GM19452 (cell line): ENCODE measurements around the gene RAB26.

ENCODE experiments used
- ATAC-seq: cut with Tn5 transposase; IDR thresholded peaks from one replicate; pipeline ENCODE4 v1.9.1; 2021; ENCODE audit not compliant: unreplicated experiment

Gene RAB26

GRCh38 chr16:2142942-2143877, 5.2 kb upstream of the RAB26 start:
- no peak for ATAC-seq

- ATAC-seq: no peak
Observed at GRCh38 chr16:2143878-2144485, 4.4 kb upstream of the RAB26 start.

- no peak for ATAC-seq
Observed at GRCh38 chr16:2145843-2146242, 2.6 kb upstream of the RAB26 start.

- ATAC-seq: no peak
Observed at GRCh38 chr16:2147378-2147777, 1.0 kb upstream of the RAB26 start.

GRCh38 chr16:2148714-2149629, 547 bp downstream of the RAB26 start:
- no peak for ATAC-seq

GRCh38 chr16:2149630-2150417, 1.4 kb downstream of the RAB26 start:
- no peak for ATAC-seq

- no peak for ATAC-seq
Observed at GRCh38 chr16:2150418-2151187, 2.2 kb downstream of the RAB26 start.

GRCh38 chr16:2151188-2152091, 3.0 kb downstream of the RAB26 start:
- no peak for ATAC-seq

- ATAC-seq: no peak
Observed at GRCh38 chr16:2152695-2153506, 4.5 kb downstream of the RAB26 start.

GRCh38 chr16:2154533-2155090, 6.2 kb downstream of the RAB26 start:
- ATAC-seq: no peak

- ATAC-seq: peak; percentile 84
Observed at GRCh38 chr16:2155091-2155950, 6.9 kb downstream of the RAB26 start, which contains the start of gene TRAF7. TRAF7 (plus strand) TSS chr16:2155782; CDS start chr16:2163921, 8,139 bp downstream.

GRCh38 chr16:2155977-2156848, 7.8 kb downstream of the RAB26 start:
- no peak for ATAC-seq

- no peak for ATAC-seq
Observed at GRCh38 chr16:2156849-2157224, 8.4 kb downstream of the RAB26 start.

GRCh38 chr16:2157480-2158261, 9.2 kb downstream of the RAB26 start:
- ATAC-seq: no peak

- no peak for ATAC-seq
Observed at GRCh38 chr16:2158262-2158638, 9.8 kb downstream of the RAB26 start.
